Trophoblast cell (in vitro differentiated cells and primary cell): ENCODE measurements around the gene PRM3.

Source experiments
- DNase-seq, 2 donors: peaks; one replicate each; pipeline ENCODE4 v3.0.0-alpha.2; 2016
- H2AFZ ChIP-seq: 2 replicates; pipeline ENCODE4 v1.6.1; 2013; ENCODE audit warnings: low read length, moderate library complexity, mild to moderate bottlenecking; ENCODE audit not compliant: insufficient read depth, poor library complexity
- H2AK5ac ChIP-seq: 2 replicates; pipeline ENCODE4 v1.6.1; 2013; ENCODE audit warnings: mild to moderate bottlenecking, low read length
- H2BK120ac ChIP-seq: 2 replicates; pipeline ENCODE4 v1.6.1; 2013; ENCODE audit warnings: low read length, mild to moderate bottlenecking, moderate library complexity; ENCODE audit not compliant: insufficient read depth, poor library complexity
- H2BK12ac ChIP-seq: 2 replicates; pipeline ENCODE4 v1.6.1; 2013; ENCODE audit warnings: mild to moderate bottlenecking, low read length, moderate library complexity
- H2BK5ac ChIP-seq: 2 replicates; pipeline ENCODE4 v1.6.1; 2013; ENCODE audit warnings: low read length, low read depth, moderate library complexity, mild to moderate bottlenecking; ENCODE audit not compliant: poor library complexity
- H3K14ac ChIP-seq: 2 replicates; pipeline ENCODE4 v1.6.1; 2013; ENCODE audit warnings: mild to moderate bottlenecking, low read length
- H3K18ac ChIP-seq: 2 replicates; pipeline ENCODE4 v1.6.1; 2013; ENCODE audit warnings: mild to moderate bottlenecking, low read length
- H3K23ac ChIP-seq: 2 replicates; pipeline ENCODE4 v1.6.1; 2013; ENCODE audit warnings: low read length
- H3K27ac ChIP-seq: 2 replicates; pipeline ENCODE4 v1.5.1; 2013; ENCODE audit warnings: low read depth, mild to moderate bottlenecking, inconsistent platforms, low read length, moderate library complexity
- H3K27me3 ChIP-seq: 2 replicates; pipeline ENCODE4 v1.6.1; 2013; ENCODE audit warnings: inconsistent platforms, mild to moderate bottlenecking, low read length, moderate library complexity; ENCODE audit not compliant: insufficient read depth
- H3K36me3 ChIP-seq, 2 experiments: 1 replicate in 1 of 2; 2 replicates in 1 of 2; pipeline ENCODE4 v1.6.1; 2013; ENCODE audit warnings: low read length in 2 of 2, mild to moderate bottlenecking in 2 of 2, moderate library complexity in 1 of 2; ENCODE audit not compliant: insufficient read depth in 2 of 2, control insufficient read depth in 1 of 2
- H3K4ac ChIP-seq: 2 replicates; pipeline ENCODE4 v1.6.1; 2013; ENCODE audit warnings: low read depth, mild to moderate bottlenecking, low read length, moderate library complexity
- H3K4me1 ChIP-seq, 2 experiments: 1 replicate in 1 of 2; 2 replicates in 1 of 2; pipeline ENCODE4 v1.6.1; 2013; ENCODE audit warnings: low read length in 2 of 2, mild to moderate bottlenecking in 2 of 2, moderate library complexity in 1 of 2; ENCODE audit not compliant: insufficient read depth in 2 of 2, control insufficient read depth in 1 of 2
- H3K4me2 ChIP-seq: 2 replicates; pipeline ENCODE4 v1.6.1; 2013; ENCODE audit warnings: inconsistent platforms, mild to moderate bottlenecking, low read length, moderate library complexity
- H3K4me3 ChIP-seq: 2 replicates; pipeline ENCODE4 v1.5.1; 2013; ENCODE audit warnings: mild to moderate bottlenecking, low read depth, low read length, inconsistent platforms
- H3K79me1 ChIP-seq: one replicate; pipeline ENCODE4 v1.6.1; 2013; ENCODE audit warnings: low read length
- H3K79me2 ChIP-seq: 2 replicates; pipeline ENCODE4 v1.6.1; 2013; ENCODE audit warnings: low read length, mild to moderate bottlenecking; ENCODE audit not compliant: control insufficient read depth, insufficient read depth, poor library complexity
- H3K9ac ChIP-seq: 2 replicates; pipeline ENCODE4 v1.6.1; 2013; ENCODE audit warnings: mild to moderate bottlenecking, low read length
- H3K9me3 ChIP-seq: 2 replicates; pipeline ENCODE4 v1.6.1; 2013; ENCODE audit warnings: low read depth, mild to moderate bottlenecking, control low read depth, inconsistent platforms, low read length; ENCODE audit not compliant: insufficient read depth
- H4K12ac ChIP-seq: 2 replicates; pipeline ENCODE4 v1.6.1; 2013; ENCODE audit warnings: low read depth, mild to moderate bottlenecking, low read length, moderate library complexity
- H4K8ac ChIP-seq: 2 replicates; pipeline ENCODE4 v1.6.1; 2013; ENCODE audit warnings: low read depth, mild to moderate bottlenecking, low read length, moderate library complexity
- H4K91ac ChIP-seq: one replicate; pipeline ENCODE4 v1.6.1; 2013; ENCODE audit warnings: low read depth, mild to moderate bottlenecking, low read length, moderate library complexity
- WGBS: extraction: QIAGEN DNeasy Blood & Tissue Kit; methylation state at CpG from one replicate; pipeline ENCODE4 v1.1.7; 2013; ENCODE audit warnings: missing lambda C conversion rate; ENCODE audit not compliant: insufficient read length, insufficient coverage; ENCODE audit errors: extremely low coverage; 5-methylcytosine and 5-hydroxymethylcytosine counted together

PRM3 gene

GRCh38 chr16:11298143-11298900 is 24.9 kb upstream of the PRM3 start:
- no peak overlapping the region for H3K27ac ChIP-seq

GRCh38 chr16:11297492-11298142 is 24.2 kb upstream of the PRM3 start:
- Histone ChIP-seq H3K27me3 (no peaks in the 10 kb centered on the region), H2BK5ac (no peak overlapping the region), H3K4me2 (no peak overlapping the region), H4K12ac (no peak overlapping the region), H3K36me3 (no peaks in the 10 kb centered on the region), H3K4me1 (peaks cover 2 to 16% of the 10 kb centered on the region in 2 experiments), H2AK5ac (no peak overlapping the region), H2BK120ac (no peak overlapping the region), H3K4ac (no peak overlapping the region), H4K8ac (no peak overlapping the region), H3K9ac (no peak overlapping the region), H2BK12ac (no peak overlapping the region), H2AFZ (no peak overlapping the region), H3K4me3 (no peak overlapping the region), H3K79me2 (no peaks in the 10 kb centered on the region), H4K91ac (no peak overlapping the region), H3K79me1 (peaks cover 4% of the 10 kb centered on the region), H3K9me3 (no peaks in the 10 kb centered on the region), H3K23ac (no peak overlapping the region), H3K27ac (no peak overlapping the region), H3K14ac (no peak overlapping the region), H3K18ac (no peak overlapping the region)
- DNase-seq, result no peak
- WGBS, result no CpG with 5 or more reads among the region's 19 CpGs

More at GRCh38 chr16:11298143-11298900, 24.9 kb upstream of the PRM3 start:
- Histone ChIP-seq H4K8ac (no peak overlapping the region), H3K4me1 (peaks cover 4 to 20% of the 10 kb centered on the region in 2 experiments), H3K79me2 (no peaks in the 10 kb centered on the region), H3K14ac (no peak overlapping the region), H4K91ac (no peak overlapping the region), H4K12ac (no peak overlapping the region), H3K23ac (no peak overlapping the region), H2BK12ac (no peak overlapping the region), H3K27me3 (no peaks in the 10 kb centered on the region), H2BK5ac (no peak overlapping the region), H2AFZ (no peak overlapping the region), H3K4me2 (no peak overlapping the region), H2AK5ac (no peak overlapping the region), H3K4ac (no peak overlapping the region), H3K79me1 (peaks cover 4% of the 10 kb centered on the region), H3K9ac (no peak overlapping the region), H3K18ac (no peak overlapping the region), H2BK120ac (no peak overlapping the region), H3K4me3 (no peak overlapping the region), H3K9me3 (no peaks in the 10 kb centered on the region), H3K36me3 (no peaks in the 10 kb centered on the region)
- DNase-seq, result no peak
- no CpG with 5 or more reads among the region's 5 CpGs for WGBS

- H2BK12ac ChIP-seq, result no peak overlapping the region
- H3K4ac ChIP-seq, result no peak overlapping the region
- H2BK120ac ChIP-seq, result no peak overlapping the region
These were observed 23.5 kb upstream of the PRM3 start for GRCh38 chr16:11296706-11297491.

GRCh38 chr16:11296351-11296705 is 22.9 kb upstream of the PRM3 start:
- H3K27ac ChIP-seq, result no peak overlapping the region
- H3K79me2 ChIP-seq, result no peaks in the 10 kb centered on the region
- no peak overlapping the region for H3K4me2 ChIP-seq
- DNase-seq, result no peak
- H4K91ac ChIP-seq, result peak overlapping the region; percentile 36
- H3K9ac ChIP-seq, result no peak overlapping the region
- no CpG with 5 or more reads among the region's 3 CpGs for WGBS
- H3K4me3 ChIP-seq, result no peak overlapping the region
- H3K23ac ChIP-seq, result no peak overlapping the region
- H3K4me1 ChIP-seq, result peaks cover 8 to 20% of the 10 kb centered on the region in 2 experiments
- H3K79me1 ChIP-seq, result peaks cover 5% of the 10 kb centered on the region
- H2AFZ ChIP-seq, result no peak overlapping the region
- no peak overlapping the region for H3K4ac ChIP-seq
- peak overlapping the region; percentile 49 for H2BK120ac ChIP-seq
- peak overlapping the region; percentile 29 for H2BK5ac ChIP-seq
- H3K36me3 ChIP-seq, result no peaks in the 10 kb centered on the region
- H3K9me3 ChIP-seq, result no peaks in the 10 kb centered on the region
- no peak overlapping the region for H3K14ac ChIP-seq
- H3K18ac ChIP-seq, result no peak overlapping the region
- H3K27me3 ChIP-seq, result no peaks in the 10 kb centered on the region
- H4K12ac ChIP-seq, result no peak overlapping the region
- no peak overlapping the region for H2AK5ac ChIP-seq
- H2BK12ac ChIP-seq, result peak overlapping the region; percentile 58
- peak overlapping the region; percentile 40 for H4K8ac ChIP-seq

More at GRCh38 chr16:11296706-11297491, 23.5 kb upstream of the PRM3 start:
- no peak overlapping the region for H2BK5ac ChIP-seq
- no peak overlapping the region for H2AFZ ChIP-seq
- no peak overlapping the region for H3K14ac ChIP-seq
- no peak overlapping the region for H4K12ac ChIP-seq
- H3K79me1 ChIP-seq, result peaks cover 2% of the 10 kb centered on the region
- H3K23ac ChIP-seq, result no peak overlapping the region
- H3K4me2 ChIP-seq, result no peak overlapping the region
- no peaks in the 10 kb centered on the region for H3K9me3 ChIP-seq
- no peak overlapping the region for H3K27ac ChIP-seq
- H3K79me2 ChIP-seq, result no peaks in the 10 kb centered on the region
- no peak for DNase-seq
- H3K18ac ChIP-seq, result no peak overlapping the region
- no peaks in the 10 kb centered on the region for H3K36me3 ChIP-seq
- H4K91ac ChIP-seq, result no peak overlapping the region
- H3K27me3 ChIP-seq, result no peaks in the 10 kb centered on the region
- H3K4me3 ChIP-seq, result no peak overlapping the region
- no peak overlapping the region for H3K9ac ChIP-seq
- H4K8ac ChIP-seq, result no peak overlapping the region
- no CpG with 5 or more reads among the region's 10 CpGs for WGBS
- H2AK5ac ChIP-seq, result no peak overlapping the region
- H3K4me1 ChIP-seq, result peaks cover 3 to 16% of the 10 kb centered on the region in 2 experiments
